ENCODE measurements around the gene RGS7. TPM values are rescaled to one million over a fixed set of nuclear protein-coding genes. Genes with fewer than 3 reads are reported as not detected.
"Not testable (repeated sequence)": the region's sequence is repeated elsewhere in the genome, so short reads cannot be mapped to it uniquely, and the experiment has no call there.

Gene RGS7
- total and polyA plus RNA-seq, 2 experiments from 2014 or later, result 0.22 to 0.73 TPM

GRCh38 chr1:240739139-240739538, 617.9 kb downstream of the RGS7 start:
- Histone ChIP-seq H3K4me2 (no peak overlapping the region), H4K20me1 (ENCODE audit: insufficient read depth, poor library complexity, severe bottlenecking) (no peaks in the 10 kb centered on the region), H2AFZ (no peak overlapping the region), H3K36me3 (replicated peaks; ENCODE audit: insufficient read depth, low read depth) (no peaks in the 10 kb centered on the region), H3K4me3 (no peak overlapping the region), H3K4me1 (ENCODE audit: insufficient read depth) (no peaks in the 10 kb centered on the region), H3K79me2 (no peaks in the 10 kb centered on the region), H3K27ac (no peak overlapping the region), H3K27me3 (no peaks in the 10 kb centered on the region), H3K9me2 (replicated peaks; ENCODE audit: insufficient read depth) (no peaks in the 10 kb centered on the region), H3K9me3 (ENCODE audit: low read depth) (no peaks in the 10 kb centered on the region)
- DNase-seq (ENCODE audit: low spot score), result no peak
- no peak for TF ChIP-seq EZH2phosphoT487 (IDR thresholded peaks at IDR 0.05; ENCODE audit: low read depth, severe bottlenecking, unreplicated experiment)
- TF ChIP-seq EZH2 (IDR thresholded peaks at IDR 0.05; ENCODE audit: borderline replicate concordance), result no peak
- no peak for TF ChIP-seq CTCF (IDR thresholded peaks at IDR 0.05; ENCODE audit: poor library complexity)

GRCh38 chr1:240737766-240738265, 619.2 kb downstream of the RGS7 start:
- 90% methylated on average over 6 of the region's 6 CpGs for WGBS (ENCODE audit: low lambda C conversion rate, missing lambda C conversion rate)
- Histone ChIP-seq H3K27me3 (no peaks in the 10 kb centered on the region), H3K9me3 (ENCODE audit: low read depth) (no peaks in the 10 kb centered on the region), H3K79me2 (no peaks in the 10 kb centered on the region), H2AFZ (no peak overlapping the region), H3K36me3 (replicated peaks; ENCODE audit: insufficient read depth, low read depth) (no peaks in the 10 kb centered on the region), H3K27ac (no peak overlapping the region), H4K20me1 (ENCODE audit: insufficient read depth, poor library complexity, severe bottlenecking) (no peaks in the 10 kb centered on the region), H3K9me2 (replicated peaks; ENCODE audit: insufficient read depth) (no peaks in the 10 kb centered on the region), H3K4me2 (no peak overlapping the region), H3K4me3 (no peak overlapping the region), H3K4me1 (ENCODE audit: insufficient read depth) (no peaks in the 10 kb centered on the region)
- DNase-seq (ENCODE audit: low spot score), result no peak
- TF ChIP-seq CTCF (IDR thresholded peaks at IDR 0.05; ENCODE audit: poor library complexity), result no peak
- no peak for TF ChIP-seq EZH2phosphoT487 (IDR thresholded peaks at IDR 0.05; ENCODE audit: low read depth, severe bottlenecking, unreplicated experiment)
- no peak for TF ChIP-seq EZH2 (IDR thresholded peaks at IDR 0.05; ENCODE audit: borderline replicate concordance)

- H3K79me2 ChIP-seq, result no peaks in the 10 kb centered on the region
- no peaks in the 10 kb centered on the region for H3K4me1 ChIP-seq (ENCODE audit: insufficient read depth)
- no peak for TF ChIP-seq EZH2 (IDR thresholded peaks at IDR 0.05; ENCODE audit: borderline replicate concordance)
- no peak for TF ChIP-seq EZH2phosphoT487 (IDR thresholded peaks at IDR 0.05; ENCODE audit: low read depth, severe bottlenecking, unreplicated experiment)
- no peak for TF ChIP-seq CTCF (IDR thresholded peaks at IDR 0.05; ENCODE audit: poor library complexity)
- H3K27ac ChIP-seq, result no peak overlapping the region
- no peaks in the 10 kb centered on the region for H4K20me1 ChIP-seq (ENCODE audit: insufficient read depth, poor library complexity, severe bottlenecking)
- DNase-seq (ENCODE audit: low spot score), result no peak
- no peaks in the 10 kb centered on the region for H3K36me3 ChIP-seq (replicated peaks; ENCODE audit: insufficient read depth, low read depth)
- H3K9me2 ChIP-seq (replicated peaks; ENCODE audit: insufficient read depth), result no peaks in the 10 kb centered on the region
- H3K4me3 ChIP-seq, result no peak overlapping the region
- H3K27me3 ChIP-seq, result no peaks in the 10 kb centered on the region
- H2AFZ ChIP-seq, result no peak overlapping the region
- H3K9me3 ChIP-seq (ENCODE audit: low read depth), result no peaks in the 10 kb centered on the region
- H3K4me2 ChIP-seq, result no peak overlapping the region
- WGBS (ENCODE audit: low lambda C conversion rate, missing lambda C conversion rate), result 89% methylated on average over 4 of the region's 4 CpGs
Observed at GRCh38 chr1:240737298-240737697, 619.7 kb downstream of the RGS7 start.

- H3K9me2 ChIP-seq (replicated peaks; ENCODE audit: insufficient read depth); H3K4me2 ChIP-seq; H4K20me1 ChIP-seq (ENCODE audit: insufficient read depth, poor library complexity, severe bottlenecking); H3K36me3 ChIP-seq (replicated peaks; ENCODE audit: insufficient read depth, low read depth); H3K4me3 ChIP-seq; H3K27me3 ChIP-seq; H3K9me3 ChIP-seq (ENCODE audit: low read depth); H3K4me1 ChIP-seq (ENCODE audit: insufficient read depth); H3K79me2 ChIP-seq; H2AFZ ChIP-seq; DNase-seq (ENCODE audit: low spot score); H3K27ac ChIP-seq: not testable (repeated sequence)
- WGBS (ENCODE audit: low lambda C conversion rate, missing lambda C conversion rate), result 88% methylated on average over 3 of the region's 3 CpGs
Observed at GRCh38 chr1:240734705-240735104, 622.3 kb downstream of the RGS7 start.

Data from hepatocyte (in vitro differentiated cells).